Thyroid gland (tissue), 4 donors: ENCODE measurements around the gene SND1. TPM values are rescaled to one million over a fixed set of nuclear protein-coding genes. Genes with fewer than 3 reads are reported as not detected.

Experiments used
- DNase-seq, 2 donors: peaks; one replicate each; pipeline ENCODE4 v3.0.0-alpha.2; 2019
- H3K27ac ChIP-seq, 3 donors: fragments of 200-600 bp; sonication (generic); 1 replicate in 2 of 3; 2 replicates in 1 of 3; pipeline ENCODE4 v1.5.1; 2016 to 2019; ENCODE audit warnings: mild to moderate bottlenecking in 1 of 3, moderate library complexity in 1 of 3
- H3K27me3 ChIP-seq: fragments of 200-600 bp; sonication (generic); one replicate; pipeline ENCODE4 v1.5.1; 2019
- H3K36me3 ChIP-seq, 2 donors: fragments of 200-600 bp; sonication (generic); one replicate each; pipeline ENCODE4 v1.5.1; 2016 to 2019
- H3K4me1 ChIP-seq, 2 donors: fragments of 200-600 bp; sonication (generic); one replicate each; pipeline ENCODE4 v1.5.1; 2017 to 2019
- H3K4me3 ChIP-seq, 3 donors: fragments of 200-600 bp; sonication (generic); replicated peaks in 1 of 3; 1 replicate in 2 of 3; 2 replicates in 1 of 3; pipeline ENCODE4 v1.5.1; 2016; ENCODE audit warnings: mild to moderate bottlenecking in 1 of 3
- H3K9me3 ChIP-seq: fragments of 200-600 bp; sonication (generic); one replicate; pipeline ENCODE4 v1.5.1; 2017
- CTCF ChIP-seq, 6 experiments: fragments of 200-600 bp in 3 of 6; fragments of 450-650 bp in 3 of 6; sonication (generic) in 3 of 6; IDR thresholded peaks; one replicate each; pipeline ENCODE4 v1.5.1; 2016 to 2019; ENCODE audit warnings: antibody characterized with exemption in 6 of 6, mild to moderate bottlenecking in 2 of 6, inconsistent platforms in 1 of 6, moderate library complexity in 1 of 6
- POLR2A ChIP-seq, 2 donors: fragments of 450-650 bp; IDR thresholded peaks; one replicate each; pipeline ENCODE4 v1.6.1; 2017; ENCODE audit warnings: antibody characterized with exemption in 2 of 2, mild to moderate bottlenecking in 2 of 2, moderate library complexity in 1 of 2
- WGBS, 2 donors: methylation state at CpG; one replicate each; pipeline ENCODE4 v1.1.5; 2017; 5-methylcytosine and 5-hydroxymethylcytosine counted together
- intact Hi-C: fragments of 100-400 bp; cut with DNase I; formaldehyde crosslinking; loops from one replicate; pipeline ENCODE4 v1.15.1; 2023
- total RNA-seq, 4 donors: library from RNA; depleted of rRNA; stranded (reverse); fragments of >200 nt; gene quantifications; one replicate each; pipeline ENCODE4 v1.2.3, GENCODE V29; 2016

SND1 gene
- total RNA-seq, 4 donors from 2014 or later: 126 to 167 (median 144) TPM

- TF ChIP-seq POLR2A (IDR thresholded peaks at IDR 0.05): no peak
- no peak for TF ChIP-seq CTCF (IDR thresholded peaks at IDR 0.05)
- H3K9me3 ChIP-seq: no peaks in the 10 kb centered on the region
- DNase-seq: no peak
- no peaks in the 10 kb centered on the region for H3K36me3 ChIP-seq
- H3K27me3 ChIP-seq: no peaks in the 10 kb centered on the region
- intact Hi-C loops: no loop called here
- 70 to 79% methylated on average over 4 of the region's 4 CpGs for WGBS, 2 donors
- H3K4me3 ChIP-seq: no peak overlapping the region
- H3K27ac ChIP-seq: no peak overlapping the region
- no peaks in the 10 kb centered on the region for H3K4me1 ChIP-seq
Measured at GRCh38 chr7:128113839-128114238, 461.8 kb downstream of the SND1 start.

GRCh38 chr7:128114806-128115205 lies 462.8 kb downstream of the SND1 start:
- DNase-seq: no peak
- Histone ChIP-seq H3K4me1 (no peaks in the 10 kb centered on the region), H3K27me3 (no peaks in the 10 kb centered on the region), H3K27ac (no peak overlapping the region), H3K9me3 (no peaks in the 10 kb centered on the region), H3K36me3 (no peaks in the 10 kb centered on the region), H3K4me3 (no peak overlapping the region)
- intact Hi-C loops: no loop called here
- 71 to 76% methylated on average over 7 of the region's 7 CpGs for WGBS, 2 donors
- TF ChIP-seq CTCF (IDR thresholded peaks at IDR 0.05) (no peak), POLR2A (IDR thresholded peaks at IDR 0.05) (no peak)

- intact Hi-C loops: no loop called here
- TF ChIP-seq CTCF (IDR thresholded peaks at IDR 0.05) (no peak), POLR2A (IDR thresholded peaks at IDR 0.05) (no peak)
- no peak for DNase-seq
- H3K4me3 ChIP-seq: no peak overlapping the region
- no peak overlapping the region for H3K27ac ChIP-seq
- 71 to 77% methylated on average over 7 to 10 of the region's 10 CpGs for WGBS, 2 donors
- no peaks in the 10 kb centered on the region for H3K36me3 ChIP-seq
- no peaks in the 10 kb centered on the region for H3K27me3 ChIP-seq
- H3K4me1 ChIP-seq: no peaks in the 10 kb centered on the region
- no peaks in the 10 kb centered on the region for H3K9me3 ChIP-seq
Measured at GRCh38 chr7:128115336-128115820, 463.4 kb downstream of the SND1 start.

- Histone ChIP-seq H3K4me3 (no peak overlapping the region), H3K9me3 (no peaks in the 10 kb centered on the region), H3K27ac (no peak overlapping the region), H3K4me1 (no peaks in the 10 kb centered on the region), H3K27me3 (no peaks in the 10 kb centered on the region), H3K36me3 (no peaks in the 10 kb centered on the region)
- DNase-seq: no peak
- 68 to 73% methylated on average over 15 to 16 of the region's 16 CpGs for WGBS, 2 donors
- TF ChIP-seq CTCF (IDR thresholded peaks at IDR 0.05) (no peak), POLR2A (IDR thresholded peaks at IDR 0.05) (no peak)
- intact Hi-C loops: no loop called here
Measured at GRCh38 chr7:128115821-128116723, 464.1 kb downstream of the SND1 start.

- H3K27ac ChIP-seq: no peak overlapping the region
- TF ChIP-seq CTCF (IDR thresholded peaks at IDR 0.05): no peak
- no peak for TF ChIP-seq POLR2A (IDR thresholded peaks at IDR 0.05)
- no peaks in the 10 kb centered on the region for H3K36me3 ChIP-seq
- DNase-seq: no peak
- H3K4me3 ChIP-seq: no peak overlapping the region
- no peaks in the 10 kb centered on the region for H3K9me3 ChIP-seq
- WGBS, 2 donors: 93% methylated on average over 9 of the region's 9 CpGs; no CpG with 5 or more reads in 1 of the 2 donors
- H3K4me1 ChIP-seq: no peaks in the 10 kb centered on the region
- intact Hi-C loops: no loop called here
- H3K27me3 ChIP-seq: no peaks in the 10 kb centered on the region
Measured at GRCh38 chr7:128116740-128117139, 464.7 kb downstream of the SND1 start.
